Muscle of arm (tissue), 12 donors: ENCODE measurements around the gene C10orf67. TPM values are rescaled to one million over a fixed set of nuclear protein-coding genes. Genes with fewer than 3 reads are reported as not detected.

Experiments used
- DNase-seq: peaks from one replicate; pipeline ENCODE4 v3.0.0-alpha.2; 2013
- polyA plus RNA-seq, 12 donors: library from polyadenylated mRNA; unstranded; fragments of 120-200 nt; gene quantifications; one replicate each; pipeline ENCODE4 v1.2.1, GENCODE V29; 2013; ENCODE audit not compliant: insufficient read length in 12 of 12

The C10orf67 gene
- polyA plus RNA-seq, 12 donors = 0.13 to 0.34 (median 0.16) TPM; not detected in 3

DNA sequence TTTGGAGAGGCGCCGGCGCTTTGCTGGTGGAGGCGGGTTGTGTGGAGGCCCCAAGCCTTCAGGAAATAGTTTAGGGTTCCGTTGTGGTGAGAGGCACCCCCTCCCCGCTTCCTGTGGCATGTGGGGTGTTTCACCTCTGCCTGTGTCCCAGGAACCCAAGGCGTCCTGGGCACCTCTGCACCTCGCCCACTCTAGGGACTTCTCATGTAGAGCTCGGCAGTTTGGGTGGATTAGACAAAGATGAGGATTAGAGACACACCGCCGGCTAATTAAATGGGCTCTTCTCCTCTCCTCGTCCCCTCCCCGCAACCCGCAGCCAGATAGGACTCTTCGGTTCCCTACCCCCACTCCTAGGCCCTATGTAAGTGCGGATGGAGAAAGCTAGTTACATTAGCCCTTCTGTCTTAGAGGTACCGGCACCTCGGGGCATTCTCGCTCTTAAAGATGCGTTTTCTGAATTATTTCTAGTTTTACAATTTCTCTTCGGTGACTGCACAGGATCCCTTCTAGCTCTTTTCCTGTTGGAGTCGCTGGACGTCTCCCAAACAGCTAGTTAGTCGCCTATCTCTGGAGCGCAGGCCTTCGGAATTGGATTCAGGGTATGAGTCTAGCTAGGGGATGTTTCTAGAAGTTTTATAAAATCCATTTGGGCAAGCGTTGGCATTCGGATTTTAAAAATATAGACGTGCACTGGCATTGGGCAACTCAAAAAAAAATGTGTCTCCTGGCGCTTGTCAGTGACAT lies 144.7 kb downstream of the C10orf67 start:
- DNase-seq = no peak

GRCh38 chr10:23198940-23199767 lies 145.4 kb downstream of the C10orf67 start:
- no peak for DNase-seq

DNA sequence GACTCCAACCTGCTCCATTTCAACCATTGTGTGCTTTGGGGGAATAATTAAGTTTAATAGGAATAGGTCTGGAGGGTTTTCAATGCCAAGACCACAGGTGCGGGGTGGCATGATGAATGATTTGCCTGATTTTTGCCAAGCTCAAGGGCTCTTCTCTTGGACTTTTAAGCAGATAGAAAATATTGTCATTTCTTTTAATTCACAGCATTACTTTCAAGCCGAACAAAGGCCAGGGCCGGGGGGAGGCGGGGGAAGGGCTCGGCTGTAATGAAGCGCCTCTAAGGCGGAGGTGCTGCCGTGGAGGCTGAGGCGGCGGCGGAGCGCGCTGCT lies 146.0 kb downstream of the C10orf67 start:
- no peak for DNase-seq

DNA sequence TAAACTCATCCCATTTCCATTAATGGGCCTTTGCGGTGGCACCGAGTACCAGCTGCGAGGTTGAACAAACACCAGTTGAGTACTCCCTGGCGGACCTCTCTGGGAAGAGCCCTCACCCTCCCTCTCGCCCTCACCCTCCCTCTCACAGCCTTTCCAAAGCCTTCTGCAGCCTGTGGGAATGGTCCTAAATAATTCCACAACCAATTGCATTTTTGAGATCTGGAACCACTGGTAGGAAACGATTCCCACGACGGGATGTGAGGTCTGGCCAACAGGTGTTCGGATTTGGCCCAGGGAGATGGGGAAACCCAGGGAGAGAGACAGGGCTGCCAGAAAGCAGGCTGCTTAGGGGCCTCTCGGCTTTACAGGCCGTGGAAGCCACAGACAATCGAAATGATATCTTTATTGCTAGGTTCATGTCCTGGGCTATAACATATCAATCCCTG lies 147.2 kb downstream of the C10orf67 start:
- no peak for DNase-seq

- no peak for DNase-seq
These were observed 147.7 kb downstream of the C10orf67 start for GRCh38 chr10:23196915-23197314.

- no peak for DNase-seq
These were observed 148.6 kb downstream of the C10orf67 start for GRCh38 chr10:23195846-23196600.

DNA sequence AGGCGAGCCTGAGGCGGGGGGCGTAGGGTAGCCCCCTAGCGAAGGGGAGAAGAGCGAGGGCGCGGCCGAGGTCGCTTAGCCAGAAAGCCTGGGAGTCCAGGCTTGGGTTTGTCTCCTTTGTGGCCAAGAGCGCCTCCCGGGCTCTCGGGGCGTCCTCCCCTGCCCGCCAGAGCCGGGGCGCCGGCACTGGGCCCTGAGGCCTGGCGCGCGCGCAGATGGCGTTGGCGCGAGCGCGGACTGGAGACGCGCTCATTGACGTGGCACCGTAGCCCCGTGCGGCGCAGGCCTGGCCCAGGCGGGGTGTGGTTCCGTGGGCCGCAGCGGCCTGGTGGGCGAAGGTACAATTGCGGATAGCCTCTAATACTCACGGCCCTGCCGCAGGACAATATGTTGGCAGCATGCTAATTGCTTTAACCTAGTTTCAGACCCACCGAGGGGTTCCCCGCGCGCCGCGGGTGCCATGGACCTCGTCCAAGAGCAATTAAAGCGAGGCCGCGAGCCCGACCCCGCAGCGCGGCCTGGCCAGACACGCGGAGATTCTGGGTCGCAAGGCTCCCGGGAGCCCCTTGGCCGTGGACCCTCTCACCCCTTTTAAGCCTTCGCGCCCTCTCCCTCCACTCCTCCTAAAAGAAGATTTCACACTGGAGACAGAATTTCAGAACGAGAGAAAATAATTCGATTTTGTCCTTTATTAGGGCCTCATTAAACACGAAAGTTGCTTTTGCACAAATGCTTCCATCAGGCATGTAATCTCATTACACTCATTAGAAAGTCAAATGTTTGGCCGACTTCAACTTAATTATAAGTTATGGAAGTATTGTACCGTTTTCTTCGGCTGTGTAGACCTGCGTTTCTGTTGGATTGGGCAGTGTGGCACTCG lies 149.4 kb downstream of the C10orf67 start:
- DNase-seq = no peak

GRCh38 chr10:23194471-23194965 lies 150.1 kb downstream of the C10orf67 start:
- DNase-seq = no peak

GRCh38 chr10:23193435-23194074 lies 151.0 kb downstream of the C10orf67 start:
- no peak for DNase-seq

GRCh38 chr10:23192712-23193434 lies 151.7 kb downstream of the C10orf67 start:
- DNase-seq = no peak

DNA sequence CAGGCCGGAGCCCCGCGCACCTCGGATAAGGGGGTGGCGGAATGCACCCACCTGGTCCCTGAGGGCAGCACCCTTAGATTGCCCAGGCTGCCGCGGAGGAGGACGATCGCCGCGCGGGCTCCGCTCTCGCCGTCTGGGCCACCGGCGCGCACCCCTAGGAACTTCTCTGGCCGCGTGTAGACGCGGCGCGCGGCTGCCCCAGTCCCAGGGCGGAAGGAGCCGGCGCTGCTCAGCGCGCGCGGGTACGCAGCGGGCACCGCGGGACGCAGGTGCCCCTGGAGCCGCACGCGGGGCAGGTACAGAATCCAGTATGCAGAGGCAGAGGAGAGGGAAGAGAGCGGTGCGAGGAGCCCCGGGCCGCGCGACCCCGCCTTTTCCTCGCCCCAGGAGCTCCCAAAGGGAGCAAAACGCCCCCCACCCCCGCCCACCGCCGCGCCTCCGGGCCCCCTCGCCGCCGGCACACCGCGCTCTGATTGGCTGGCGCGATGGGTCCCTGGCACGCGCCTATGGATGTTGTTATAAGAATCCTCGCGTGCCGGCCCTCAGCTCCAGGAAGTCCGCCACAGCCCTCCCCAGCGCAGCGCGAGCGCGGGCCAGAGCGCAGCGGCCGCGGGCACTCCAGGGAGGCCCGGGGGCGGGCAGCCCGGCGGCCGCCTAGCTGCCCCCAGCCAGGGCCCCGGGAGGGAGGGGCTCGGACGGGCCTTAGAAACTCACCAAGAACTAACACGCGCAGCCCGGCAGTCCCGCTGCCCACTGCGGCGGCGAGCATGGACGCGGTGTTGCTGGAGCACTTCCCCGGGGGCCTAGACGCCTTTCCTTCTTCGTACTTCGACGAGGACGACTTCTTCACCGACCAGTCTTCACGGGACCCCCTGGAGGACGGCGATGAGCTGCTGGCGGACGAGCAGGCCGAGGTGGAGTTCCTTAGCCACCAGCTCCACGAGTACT lies 152.6 kb downstream of the C10orf67 start, which contains the start of gene PTF1A:
PTF1A (plus strand) TSS at position 549 of the 948 bp plus-strand sequence; CDS start at position 768, 219 bp downstream.
- DNase-seq = no peak

DNA sequence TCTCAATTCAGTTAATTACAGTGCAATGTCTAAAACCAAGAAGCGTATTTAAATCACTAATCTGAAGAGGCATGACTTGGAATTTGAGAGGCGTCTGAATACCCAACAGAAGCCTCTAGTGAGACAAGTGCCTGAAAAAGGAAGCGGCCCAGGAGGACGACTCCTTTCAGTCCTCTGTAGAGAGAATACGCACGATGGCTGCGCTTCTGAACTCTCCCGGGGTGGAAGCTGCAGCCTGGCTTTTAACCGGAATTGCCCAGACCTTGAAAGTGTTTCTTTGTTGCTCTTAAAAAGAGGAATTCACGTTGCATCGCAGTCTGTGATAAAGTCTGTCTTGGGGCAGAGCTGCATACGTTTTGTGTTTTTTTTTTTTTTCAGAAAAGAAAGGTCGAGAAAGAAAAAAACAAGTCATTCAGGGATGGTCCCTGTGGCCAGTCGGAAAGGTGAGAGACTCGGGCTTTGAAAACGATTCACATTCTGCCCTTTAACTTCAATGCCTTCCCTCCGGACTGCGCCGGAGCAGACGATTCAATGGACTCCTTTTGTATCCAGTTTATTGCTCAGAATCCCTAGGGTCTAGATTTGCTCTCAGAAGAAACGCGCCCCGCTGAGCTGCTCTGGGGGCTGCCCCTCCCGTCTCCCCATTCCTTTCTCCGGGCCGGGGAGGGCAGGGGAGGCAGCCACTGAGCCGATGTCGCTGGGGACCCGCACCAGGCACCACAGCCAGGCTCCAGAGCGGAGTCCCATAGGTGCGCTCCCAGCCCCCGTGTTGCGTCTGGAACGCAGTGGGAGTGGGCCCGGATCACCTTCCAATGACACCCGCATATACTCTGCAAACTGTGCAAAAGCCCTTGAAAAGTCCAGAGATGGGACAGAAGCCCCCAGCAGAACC lies 153.5 kb downstream of the C10orf67 start:
- no peak for DNase-seq

DNA sequence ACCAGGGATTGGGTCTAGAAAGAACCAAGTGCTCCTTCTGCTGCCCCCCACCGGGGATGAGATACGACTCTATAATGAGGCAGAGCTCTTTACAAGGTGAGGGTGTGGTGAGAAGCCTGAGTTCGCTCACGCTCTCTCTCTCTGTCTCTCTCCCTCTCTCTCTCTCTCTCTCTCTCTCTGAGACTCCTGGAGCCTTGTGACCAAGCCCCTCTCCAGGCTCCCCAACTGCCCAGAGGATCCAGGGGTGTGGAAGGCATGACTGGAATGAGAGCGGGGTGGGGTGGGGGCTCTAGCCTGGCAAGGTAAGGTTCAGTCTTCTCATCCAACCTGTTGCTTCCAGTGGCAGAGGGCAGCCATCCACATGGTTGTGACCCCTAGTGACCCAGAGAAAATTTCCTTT lies 155.6 kb downstream of the C10orf67 start:
- DNase-seq = no peak

GRCh38 chr10:23187155-23187554 lies 157.4 kb downstream of the C10orf67 start:
- DNase-seq = no peak

- DNase-seq = no peak
These were observed 157.9 kb downstream of the C10orf67 start for GRCh38 chr10:23186697-23187096.

DNA sequence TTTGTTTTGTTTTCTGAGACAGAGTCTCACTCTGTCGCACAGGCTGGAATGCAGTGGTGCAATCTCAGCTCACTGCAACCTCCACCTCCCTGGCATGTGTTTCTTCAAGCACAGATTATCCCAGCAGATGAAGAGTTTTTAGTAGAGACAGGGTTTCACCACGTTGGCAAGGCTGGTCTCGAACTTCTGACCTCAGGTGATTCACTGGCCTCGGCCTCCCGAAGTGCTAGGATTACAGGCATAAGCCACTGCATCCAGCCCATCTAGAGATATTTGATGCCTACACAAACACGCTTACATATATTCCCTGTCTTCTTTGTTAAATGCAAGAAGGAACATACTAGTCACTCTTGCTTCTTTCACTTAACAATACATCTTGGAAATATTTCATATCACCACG lies 158.4 kb downstream of the C10orf67 start:
- no peak for DNase-seq

GRCh38 chr10:23174977-23175512 lies 169.6 kb downstream of the C10orf67 start:
- no peak for DNase-seq
